Measurements from ENCODE around the gene HES6.
"Not testable (repeated sequence)": the region's sequence is repeated elsewhere in the genome, so short reads cannot be mapped to it uniquely, and the experiment has no call there.

HES6 gene

GRCh38 chr2:238272156-238272555 lies 32.3 kb upstream of the HES6 start:
- DNase-seq = no peak

DNA sequence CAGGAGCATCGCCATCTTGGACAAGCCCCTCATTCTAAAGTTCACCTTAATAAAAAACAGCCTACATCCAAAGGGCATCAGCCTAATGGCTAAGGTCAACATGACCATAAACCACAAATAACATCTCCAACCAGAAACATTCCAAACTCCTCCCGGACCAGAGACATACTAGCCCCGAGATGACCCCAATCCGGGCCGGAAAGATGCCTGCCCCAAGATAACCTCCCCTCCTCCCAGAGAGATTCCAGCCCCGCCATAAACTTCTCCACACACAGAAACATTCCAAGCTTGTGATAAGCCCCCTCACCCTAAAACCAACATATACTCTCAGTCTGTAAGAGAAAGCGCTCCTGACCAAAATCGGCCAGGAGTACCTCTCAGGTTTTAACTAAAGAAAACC lies 31.8 kb upstream of the HES6 start:
- not testable (repeated sequence) for DNase-seq

GRCh38 chr2:238271061-238271554 lies 31.3 kb upstream of the HES6 start:
- no peak for DNase-seq

GRCh38 chr2:238270606-238271005 lies 30.8 kb upstream of the HES6 start:
- DNase-seq = no peak

DNA sequence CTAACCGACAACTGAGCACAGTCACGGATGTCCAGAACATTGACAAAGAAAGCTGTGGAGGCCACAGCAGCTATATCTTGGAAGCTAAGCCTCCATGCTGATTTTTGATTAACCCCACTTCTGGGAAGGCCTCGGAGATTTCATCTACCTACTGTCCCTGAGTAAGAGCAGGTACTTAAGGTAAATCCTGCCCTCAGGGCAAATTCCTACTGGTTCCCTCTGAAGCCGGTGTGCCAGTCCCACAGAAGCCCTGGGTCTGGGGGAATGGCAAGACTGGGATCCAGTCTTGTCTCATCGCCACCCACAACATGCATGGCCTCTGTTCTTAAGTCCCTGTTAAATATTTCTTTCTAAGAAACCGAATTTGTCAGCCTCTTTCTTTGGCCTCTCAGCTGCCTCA lies 29.9 kb upstream of the HES6 start:
- DNase-seq = no peak

DNA sequence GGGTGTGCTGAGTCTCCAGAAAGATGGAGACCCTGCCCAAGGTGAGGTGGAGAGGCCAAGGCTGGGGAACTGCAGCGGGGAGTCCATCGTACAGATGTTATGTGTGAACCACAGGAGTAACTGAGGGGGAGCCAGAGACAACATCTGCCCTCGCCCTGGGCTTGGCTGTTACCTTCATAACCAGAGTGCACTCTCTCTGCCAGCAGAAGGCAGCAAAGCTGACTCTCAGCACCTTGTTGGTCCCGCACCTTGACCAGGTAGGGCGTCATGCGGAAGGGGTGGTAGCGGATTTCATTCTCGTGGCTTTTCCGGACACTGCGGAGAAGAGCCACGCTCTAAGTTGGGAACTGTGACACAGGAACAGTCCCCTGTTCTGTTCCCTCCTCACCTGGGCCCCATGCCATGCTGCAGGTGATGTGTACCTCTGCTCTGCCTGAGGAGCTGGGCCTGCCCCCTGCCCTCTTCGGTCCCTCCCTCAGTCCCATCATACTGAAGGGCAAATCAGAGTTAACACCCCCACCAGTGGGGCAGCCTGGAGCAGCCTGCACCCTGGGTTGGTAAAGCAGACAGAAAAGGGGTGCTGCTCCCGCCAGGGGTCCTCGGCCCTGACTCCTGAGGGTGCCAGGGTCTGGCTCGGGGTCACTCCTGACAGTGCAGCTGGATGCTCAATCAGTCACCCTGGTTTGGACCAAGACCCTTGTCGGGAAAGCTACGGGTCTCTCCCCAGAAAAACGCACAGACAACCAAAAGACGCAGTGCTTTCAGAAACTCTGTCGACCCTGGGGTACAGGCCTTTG lies 28.2 kb upstream of the HES6 start:
- no peak for DNase-seq

DNA sequence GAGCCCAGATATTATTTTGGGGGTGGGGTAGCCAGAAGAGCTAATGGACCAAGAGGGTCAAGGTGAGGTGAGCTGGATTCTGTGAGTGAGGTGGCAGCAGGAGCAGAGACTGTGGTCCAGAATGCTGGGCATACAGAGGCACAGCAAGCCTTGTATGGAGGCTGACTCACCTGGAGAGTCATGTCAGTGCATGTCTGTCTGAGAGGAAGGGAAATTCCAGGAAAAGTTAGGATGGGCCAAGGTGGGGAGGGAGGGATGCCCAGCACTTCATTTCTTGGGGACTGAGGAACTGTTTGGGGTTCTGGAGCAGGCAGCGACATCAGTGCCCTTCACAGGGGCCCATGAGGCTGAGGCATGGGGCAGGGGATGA lies 27.5 kb upstream of the HES6 start:
- no peak for DNase-seq

DNA sequence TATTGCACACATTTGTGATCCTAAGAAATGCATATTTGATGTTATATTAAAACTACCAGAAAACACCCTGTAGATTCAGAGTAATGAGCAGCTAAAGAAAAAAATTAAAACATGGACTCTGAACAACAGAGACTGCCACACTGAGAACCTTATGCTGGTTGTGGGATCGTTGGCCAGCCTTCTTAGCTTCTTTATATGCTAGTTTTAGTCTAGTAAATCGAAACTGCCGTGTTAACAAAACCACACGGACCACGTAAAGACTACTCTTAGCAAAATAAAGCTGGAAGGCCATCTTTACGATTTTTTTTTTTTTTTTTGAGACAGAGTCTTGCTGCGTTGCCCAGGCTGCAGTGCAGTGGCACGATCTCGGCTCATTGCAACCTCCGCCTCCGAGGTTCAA lies 25.8 kb upstream of the HES6 start:
- DNase-seq = no peak

DNA sequence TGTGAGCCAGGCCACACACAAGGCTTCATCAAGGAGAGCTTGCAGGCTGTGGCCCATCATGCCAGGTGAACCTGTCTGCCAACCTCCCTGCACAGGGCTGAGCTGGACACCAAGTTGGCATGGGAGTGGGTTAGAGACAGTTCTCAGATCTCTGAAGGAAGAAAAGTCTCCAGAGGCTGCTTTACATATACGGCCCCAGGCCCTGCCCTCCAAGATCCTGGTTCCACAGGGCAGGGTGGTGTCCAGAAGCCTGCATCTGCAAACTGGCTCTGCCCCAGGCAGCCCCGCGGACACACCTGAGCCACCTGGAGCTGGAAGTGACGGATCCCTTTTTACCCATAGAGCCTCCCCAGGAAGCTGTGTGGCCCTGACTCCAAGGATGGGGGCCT lies 24.2 kb upstream of the HES6 start:
- DNase-seq = no peak

- peak; percentile 73 for DNase-seq
Measured at GRCh38 chr2:238263204-238264071, 23.6 kb upstream of the HES6 start.

DNA sequence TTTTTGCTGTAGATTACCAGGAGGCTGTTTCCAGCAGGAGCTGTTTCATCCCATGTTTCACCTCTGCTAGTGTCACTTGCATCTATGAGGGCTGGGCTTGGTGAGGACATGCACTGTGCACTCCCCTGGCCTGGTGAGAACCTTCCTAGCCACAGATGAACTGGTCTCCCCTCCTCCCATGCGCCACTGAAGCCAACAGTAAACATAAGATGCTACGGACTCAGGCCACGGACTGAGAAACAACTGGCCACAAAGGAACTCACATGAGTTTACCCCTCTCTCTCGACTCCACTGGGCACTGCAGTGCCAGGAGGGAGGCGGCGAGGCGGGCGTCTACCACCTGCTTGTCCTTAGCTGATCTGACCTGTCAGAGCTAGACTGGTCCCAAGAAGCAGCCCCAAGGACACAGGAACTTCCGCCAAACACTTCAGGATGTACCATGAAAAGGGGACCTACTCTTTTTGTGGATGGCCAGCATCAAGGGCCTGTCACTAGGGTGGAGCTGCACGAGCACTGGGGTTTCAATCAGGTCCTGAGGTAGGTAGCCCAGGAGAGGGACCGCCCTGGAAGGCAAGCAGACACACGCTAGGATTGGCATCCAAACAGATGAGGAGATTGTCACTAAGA lies 22.8 kb upstream of the HES6 start:
- DNase-seq = no peak

DNA sequence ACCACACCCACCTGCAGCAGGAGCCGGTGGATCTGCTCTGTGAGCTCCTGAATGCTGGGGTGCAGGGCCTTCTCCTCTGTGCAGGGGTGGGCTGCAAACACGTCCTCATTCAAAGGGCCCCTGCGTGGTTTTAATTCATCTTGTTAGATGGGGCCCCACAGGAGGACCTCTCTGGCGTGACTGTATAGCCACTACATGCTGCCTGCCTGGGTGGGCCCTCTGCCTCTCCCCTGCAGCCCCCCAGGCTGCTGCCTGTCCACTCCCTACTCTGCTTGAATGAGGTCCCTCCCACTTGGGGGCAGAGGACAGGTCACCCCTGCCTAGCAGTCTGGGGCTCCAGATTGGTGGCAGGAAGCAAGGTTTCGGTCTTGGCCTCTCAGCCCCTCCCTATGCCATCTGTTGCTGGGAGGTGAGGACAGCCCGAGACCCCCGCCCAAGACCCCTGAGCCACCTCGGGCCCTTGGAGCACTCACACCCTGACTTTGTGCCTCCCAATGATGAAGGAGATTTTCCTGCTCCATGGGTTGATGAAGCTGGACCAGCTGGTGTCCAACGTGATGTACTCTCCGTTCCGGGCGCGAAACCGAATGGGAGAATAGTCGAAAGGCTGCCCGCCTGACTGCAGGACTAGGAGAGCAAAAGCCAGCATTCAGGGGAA lies 22.0 kb upstream of the HES6 start:
- no peak for DNase-seq

DNA sequence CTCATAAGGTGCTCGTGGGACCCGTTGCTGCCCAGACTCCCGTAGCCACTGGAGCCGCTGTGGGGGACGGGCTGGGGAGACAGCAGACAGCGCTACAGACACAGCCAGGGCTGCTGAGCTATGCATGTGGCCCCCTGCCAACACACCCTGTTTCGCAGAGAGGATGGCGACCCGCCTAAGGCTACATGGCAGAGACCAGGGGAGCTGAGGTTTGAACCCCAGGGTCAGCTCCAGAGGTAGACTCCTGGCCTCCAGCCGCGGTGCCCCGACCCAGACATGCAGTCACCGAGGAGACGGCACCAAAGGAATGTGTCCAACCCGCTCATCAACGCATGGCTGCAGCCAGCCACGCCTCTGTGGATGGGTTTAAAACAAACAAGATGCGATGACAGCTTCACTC lies 21.0 kb upstream of the HES6 start:
- DNase-seq = no peak

GRCh38 chr2:238259061-238260020 lies 19.5 kb upstream of the HES6 start:
- DNase-seq = no peak

DNA sequence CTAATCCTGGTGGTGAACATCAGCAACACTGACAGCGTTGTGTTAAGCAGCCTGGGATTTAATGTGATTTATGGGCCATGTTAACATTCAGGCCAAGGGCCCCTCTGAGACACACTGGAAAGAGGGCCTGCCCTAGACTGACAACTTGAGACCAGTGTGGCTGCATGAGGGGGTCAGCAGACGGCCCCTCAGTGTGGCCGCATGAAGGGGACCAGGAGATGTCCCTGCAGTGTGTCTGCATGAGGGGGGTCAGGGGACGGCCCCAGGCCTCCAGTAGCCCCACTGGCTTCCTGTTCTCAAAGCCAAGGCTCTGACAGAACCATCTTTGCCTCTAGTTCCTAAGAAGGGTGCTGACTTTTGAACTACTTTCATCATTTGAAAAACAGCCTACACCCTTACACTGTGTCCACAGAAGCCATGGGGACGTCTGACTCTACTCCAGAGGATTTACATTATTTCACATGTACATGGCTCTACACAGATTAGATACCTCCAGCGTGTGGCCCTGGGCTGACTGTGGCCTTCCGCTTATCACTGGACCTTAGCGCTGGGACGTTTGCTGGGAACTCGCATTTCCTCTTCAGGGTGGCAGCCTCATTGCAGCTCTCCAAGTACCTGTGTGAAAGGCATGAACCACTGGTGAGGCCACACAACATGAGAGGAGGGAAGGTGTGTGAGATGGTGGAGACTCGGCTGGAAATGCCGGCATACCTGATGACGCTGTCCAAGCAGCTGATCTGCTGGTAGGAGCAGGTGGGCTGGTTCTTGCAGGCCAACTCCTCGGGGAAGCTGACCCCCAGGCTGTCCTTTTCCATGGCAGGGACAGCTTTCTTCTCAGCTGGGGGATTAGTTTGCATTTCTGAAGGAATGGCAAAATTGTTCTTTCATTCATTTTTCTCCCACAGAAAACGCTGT lies 18.2 kb upstream of the HES6 start:
- DNase-seq = no peak

DNA sequence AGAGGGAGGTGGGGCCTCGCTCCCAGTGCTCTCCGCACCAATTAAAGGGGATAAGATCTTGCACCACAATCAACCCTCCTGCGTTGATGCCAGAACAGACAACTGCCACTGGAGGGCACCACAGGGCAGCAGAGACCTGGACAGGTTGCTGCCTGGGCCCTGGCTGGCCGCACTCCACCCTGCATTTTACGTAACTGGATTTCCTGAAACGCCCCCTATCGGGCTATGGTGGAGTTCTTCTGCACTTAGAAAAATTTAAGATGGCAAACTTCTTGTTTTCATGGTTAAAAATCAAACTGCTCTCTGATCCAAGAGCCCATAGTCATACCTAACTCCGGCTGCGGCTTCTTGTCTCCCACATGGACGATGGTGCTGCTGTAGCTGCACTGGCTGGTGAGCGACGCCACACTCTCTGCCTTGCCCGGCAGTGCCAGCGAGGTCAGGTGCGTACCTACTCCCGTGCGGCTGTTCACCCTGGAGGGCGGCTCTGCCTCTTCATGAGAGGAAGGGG lies 16.8 kb upstream of the HES6 start:
- DNase-seq = peak; percentile 74

- no peak for DNase-seq
Measured at GRCh38 chr2:238256111-238256510, 16.3 kb upstream of the HES6 start.

- no peak for DNase-seq
Measured at GRCh38 chr2:238255636-238256035, 15.8 kb upstream of the HES6 start.

DNA sequence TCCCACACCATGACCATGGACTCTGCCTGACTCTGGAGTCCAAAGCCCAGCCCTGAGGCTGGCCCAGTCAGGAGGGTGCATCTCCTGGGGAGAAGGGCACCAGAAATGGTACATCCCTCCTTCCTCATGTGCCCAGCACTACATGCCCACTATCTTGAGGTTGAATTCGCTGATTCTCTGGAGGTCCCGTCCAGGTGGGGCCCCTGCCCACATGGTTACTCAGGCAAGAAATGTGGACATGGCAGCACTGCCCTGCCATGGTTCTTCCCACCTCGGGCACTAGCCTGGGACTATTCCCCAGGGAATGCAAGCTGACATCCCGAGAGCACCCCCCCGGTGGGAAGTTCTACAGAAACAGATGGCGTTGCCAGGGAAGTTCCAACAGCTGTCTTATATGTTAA lies 15.3 kb upstream of the HES6 start:
- no peak for DNase-seq

- DNase-seq = no peak
Measured at GRCh38 chr2:238254095-238254723, 14.4 kb upstream of the HES6 start.

Data from activated naive CD4-positive, alpha-beta T cell treated with anti-CD3 and anti-CD28 coated beads, Interleukin-2, amount 50 U/mL, for 16 hours (primary cell).